NCI-H510A treated with DMSO at 0.1 percent for 48 hours (cell line): ENCODE data around the gene UBASH3B.

Experiments
- DNase-seq: peaks from one replicate; lab custom pipeline; 2025; lab: John Stamatoyannopoulos, UW

Gene UBASH3B

DNA sequence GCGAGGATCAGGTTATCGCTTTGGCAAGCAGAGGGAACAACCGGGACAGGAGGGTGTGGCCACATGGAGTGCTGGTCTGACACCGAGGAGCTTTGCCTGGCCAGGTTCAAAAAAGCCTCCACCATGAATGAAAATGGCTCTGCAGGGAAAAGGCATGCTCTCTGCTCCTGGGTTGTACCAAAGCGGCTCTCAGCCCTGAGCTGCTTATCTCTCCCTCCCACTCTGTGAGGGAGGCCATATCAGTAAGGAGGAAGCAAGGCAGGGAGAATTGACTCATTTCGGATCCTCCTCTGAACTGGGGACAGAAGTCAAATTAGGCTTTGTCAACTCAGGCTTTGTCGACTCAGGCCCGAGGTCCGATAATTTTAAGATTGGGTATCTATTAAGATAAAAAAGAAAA lies 99.9 kb downstream of the UBASH3B start:
- no peak for DNase-seq

- no peak for DNase-seq
Measured at GRCh38 chr11:122755941-122756340, 100.4 kb downstream of the UBASH3B start.

GRCh38 chr11:122756417-122756816 lies 100.9 kb downstream of the UBASH3B start:
- no peak for DNase-seq

DNA sequence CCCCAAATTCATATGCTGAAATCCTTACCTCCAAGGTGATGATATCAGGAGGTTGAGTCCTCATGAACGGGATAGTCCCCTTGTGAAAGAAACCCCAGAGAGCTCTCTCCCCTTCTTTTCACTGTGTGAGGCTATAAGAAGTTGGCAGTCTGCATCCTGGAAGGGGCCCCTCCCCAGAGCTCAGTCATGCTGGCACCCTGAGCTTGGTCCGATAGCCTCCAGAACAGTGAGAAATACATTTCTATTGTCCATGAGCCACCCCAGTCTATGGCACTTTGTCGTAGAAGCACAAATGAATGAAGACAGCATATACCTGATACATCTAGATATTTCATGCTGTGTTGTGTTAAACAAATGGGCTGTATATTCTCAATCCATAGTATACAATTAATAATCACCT lies 101.7 kb downstream of the UBASH3B start:
- no peak for DNase-seq

DNA sequence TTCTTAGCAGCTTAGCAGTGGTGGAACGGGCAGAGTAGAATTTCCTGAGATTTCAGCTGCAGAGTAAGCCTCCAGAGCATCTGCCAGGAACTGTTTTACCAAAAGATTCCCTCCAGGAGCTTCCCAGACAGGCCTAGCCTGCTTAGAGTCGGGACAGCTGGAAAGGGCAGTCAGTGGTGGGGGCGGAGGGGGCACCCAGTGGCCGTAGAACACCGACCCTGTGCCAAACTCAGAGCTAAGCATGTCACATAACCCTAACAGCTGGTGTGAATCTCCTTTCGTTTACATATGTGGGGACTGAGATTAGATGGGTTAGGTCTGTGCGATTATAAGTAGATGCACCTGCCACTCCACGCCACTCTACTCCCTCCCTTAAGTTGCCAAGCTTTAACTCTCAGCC lies 102.8 kb downstream of the UBASH3B start:
- no peak for DNase-seq

- no peak for DNase-seq
Measured at GRCh38 chr11:122758974-122759373, 103.5 kb downstream of the UBASH3B start.

GRCh38 chr11:122763108-122763507 lies 107.6 kb downstream of the UBASH3B start:
- no peak for DNase-seq

GRCh38 chr11:122764371-122765090 lies 109.0 kb downstream of the UBASH3B start:
- DNase-seq: no peak

GRCh38 chr11:122765487-122766131 lies 110.1 kb downstream of the UBASH3B start:
- DNase-seq: no peak

- DNase-seq: no peak
Measured at GRCh38 chr11:122769126-122769780, 113.7 kb downstream of the UBASH3B start.

DNA sequence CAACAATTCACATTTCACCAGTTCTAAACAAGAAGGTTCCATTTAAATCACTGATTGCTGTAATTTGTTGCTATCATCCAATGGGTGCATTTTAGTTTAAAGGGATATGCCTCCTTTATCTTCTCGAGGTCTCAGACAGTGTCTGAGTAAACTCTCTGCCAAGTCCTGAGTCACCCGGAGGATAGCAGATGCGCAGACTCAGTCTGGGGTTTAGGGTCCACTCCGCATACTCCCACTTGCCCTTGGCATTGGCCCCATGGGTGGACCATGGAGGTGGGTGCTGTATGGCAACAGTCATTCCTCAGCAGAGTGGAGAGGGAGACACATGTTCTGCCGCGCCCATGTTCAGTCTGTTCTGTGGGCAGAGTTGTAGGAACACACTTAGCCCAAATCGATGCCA lies 117.4 kb downstream of the UBASH3B start:
- no peak for DNase-seq

GRCh38 chr11:122773781-122774266 lies 118.3 kb downstream of the UBASH3B start:
- DNase-seq: no peak

DNA sequence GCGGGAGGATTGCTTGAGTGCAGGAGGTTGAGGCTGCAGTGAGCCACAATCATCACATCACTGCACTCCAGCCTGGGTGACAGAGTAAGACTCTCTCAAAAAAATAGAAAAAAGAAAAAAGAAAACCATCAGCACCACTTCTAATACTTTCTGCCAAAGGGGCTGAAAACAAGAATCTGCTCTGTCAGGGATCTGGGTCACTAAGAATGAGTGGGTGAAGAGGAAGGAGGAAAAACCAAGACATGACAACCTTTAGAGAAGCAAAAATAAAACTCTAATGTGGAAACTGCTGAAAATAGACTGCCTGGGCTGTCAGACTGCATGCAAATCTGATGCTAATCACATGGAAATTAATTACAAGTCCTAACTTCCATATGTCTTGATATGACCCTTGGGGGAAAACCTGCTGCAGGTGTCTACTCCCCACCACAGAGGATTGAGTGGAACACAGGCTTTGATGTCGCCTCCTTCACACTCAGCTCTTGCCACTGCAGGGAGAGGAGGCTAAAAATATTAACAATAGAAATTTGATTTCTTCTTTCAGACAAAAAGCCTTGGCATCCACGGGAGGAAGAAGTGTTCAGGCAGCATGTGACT lies 120.3 kb downstream of the UBASH3B start:
- no peak for DNase-seq

GRCh38 chr11:122776546-122776945 lies 121.0 kb downstream of the UBASH3B start:
- no peak for DNase-seq

- no peak for DNase-seq
Measured at GRCh38 chr11:122777343-122777742, 121.8 kb downstream of the UBASH3B start.

GRCh38 chr11:122778148-122778547 lies 122.6 kb downstream of the UBASH3B start:
- DNase-seq: no peak

- no peak for DNase-seq
Measured at GRCh38 chr11:122779047-122779629, 123.6 kb downstream of the UBASH3B start.

- DNase-seq: no peak
Measured at GRCh38 chr11:122780296-122780949, 124.9 kb downstream of the UBASH3B start.

- DNase-seq: peak; percentile 11
Measured at GRCh38 chr11:122781378-122782195, 126.1 kb downstream of the UBASH3B start.

DNA sequence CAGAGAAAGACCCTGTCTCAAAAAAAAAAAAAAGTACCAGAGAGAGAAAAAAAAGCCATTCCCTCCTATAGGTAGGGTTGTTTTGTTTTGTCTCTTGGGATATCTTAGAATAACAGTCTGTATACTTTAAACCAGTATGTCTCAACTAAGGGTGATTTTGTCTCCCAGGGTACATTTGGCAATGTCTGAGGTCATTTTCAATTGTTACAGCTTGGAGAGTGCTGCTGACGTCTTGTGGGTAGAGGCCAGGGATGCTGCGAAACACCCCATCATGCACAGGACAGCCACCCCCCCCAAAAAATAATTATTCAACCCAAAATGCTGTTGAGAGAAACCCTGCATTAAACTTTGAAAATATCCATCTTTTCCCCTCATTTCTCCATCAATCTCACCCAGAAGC lies 126.7 kb downstream of the UBASH3B start:
- no peak for DNase-seq
